GM18867 (cell line): ENCODE data around the gene PCDH9.

Source experiments
- ATAC-seq: cut with Tn5 transposase; IDR thresholded peaks from one replicate; pipeline ENCODE4 v1.9.1; 2021; ENCODE audit warnings: mild to moderate bottlenecking, moderate library complexity; ENCODE audit not compliant: unreplicated experiment

The PCDH9 gene

DNA sequence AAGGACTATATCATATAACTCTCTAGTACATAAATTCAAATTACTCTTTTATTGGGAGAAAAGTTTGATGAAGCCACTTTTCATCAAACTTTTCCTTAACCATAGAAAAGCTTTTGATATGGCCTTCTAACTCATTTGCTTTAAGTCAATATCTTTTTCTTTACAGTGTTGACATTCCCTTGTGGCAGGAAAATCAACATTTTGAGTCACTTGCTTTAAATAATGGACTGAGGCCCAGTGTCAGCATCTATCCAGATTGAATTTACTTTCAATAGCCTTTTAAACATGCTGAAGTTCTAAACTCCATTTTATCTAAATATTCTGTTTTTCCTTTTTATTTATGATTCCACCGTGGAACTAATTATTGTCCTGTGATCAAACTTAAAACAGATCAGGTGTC, 62.7 kb downstream of the PCDH9 start:
- no peak for ATAC-seq

DNA sequence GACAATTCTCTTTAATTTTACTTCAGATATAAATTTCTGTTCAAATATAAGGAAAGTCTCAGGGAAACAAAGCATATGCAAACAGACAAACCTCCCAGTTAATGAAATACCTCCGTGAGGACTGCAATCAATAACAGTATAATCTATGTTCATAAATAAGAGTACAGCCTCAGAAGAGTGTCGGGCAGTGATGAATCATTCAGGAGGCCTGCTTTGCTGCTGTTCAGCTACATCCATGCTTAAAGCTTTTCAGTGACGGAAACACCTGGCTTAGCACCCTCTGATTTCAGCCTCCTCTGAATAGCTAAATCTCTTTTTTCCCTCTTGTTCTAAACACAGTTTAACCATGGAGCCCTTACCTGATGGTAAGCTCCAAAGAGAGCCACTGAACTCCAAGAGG, 69.0 kb downstream of the PCDH9 start:
- no peak for ATAC-seq

DNA sequence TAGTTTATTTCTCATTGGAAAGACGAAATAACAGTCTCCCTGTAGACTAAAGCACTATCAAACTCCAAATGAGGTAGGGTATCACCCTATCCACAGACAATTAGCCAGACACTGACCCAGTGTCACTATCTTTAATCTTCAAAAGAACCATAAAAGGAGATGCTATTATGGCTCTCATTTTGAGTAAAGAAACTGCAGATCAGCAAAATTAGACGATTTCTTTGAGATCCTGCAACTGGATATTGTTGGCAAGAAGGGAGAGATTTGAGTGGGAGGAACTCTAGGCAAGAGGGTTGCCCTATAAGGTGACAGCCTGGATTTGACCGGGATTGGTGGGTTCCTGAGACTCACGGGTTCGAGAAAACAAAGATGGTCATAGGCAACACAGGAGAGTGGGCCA, 71.2 kb downstream of the PCDH9 start:
- no peak for ATAC-seq

DNA sequence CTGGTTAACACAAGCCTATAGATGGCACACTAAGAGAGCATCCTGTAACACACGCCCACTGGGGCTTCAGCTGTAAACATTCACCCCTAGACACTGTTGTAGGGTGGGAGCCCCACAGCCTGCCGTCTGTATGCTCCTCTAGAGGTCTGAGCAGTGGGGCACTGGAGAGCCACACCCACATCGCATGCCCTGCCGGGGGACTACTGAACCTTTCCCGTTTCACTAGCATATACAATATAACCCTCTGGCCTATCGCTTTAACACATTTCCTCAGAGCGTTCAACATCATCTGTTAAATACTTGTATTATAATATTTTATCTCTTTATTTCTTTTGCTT, 73.4 kb downstream of the PCDH9 start:
- ATAC-seq = no peak

DNA sequence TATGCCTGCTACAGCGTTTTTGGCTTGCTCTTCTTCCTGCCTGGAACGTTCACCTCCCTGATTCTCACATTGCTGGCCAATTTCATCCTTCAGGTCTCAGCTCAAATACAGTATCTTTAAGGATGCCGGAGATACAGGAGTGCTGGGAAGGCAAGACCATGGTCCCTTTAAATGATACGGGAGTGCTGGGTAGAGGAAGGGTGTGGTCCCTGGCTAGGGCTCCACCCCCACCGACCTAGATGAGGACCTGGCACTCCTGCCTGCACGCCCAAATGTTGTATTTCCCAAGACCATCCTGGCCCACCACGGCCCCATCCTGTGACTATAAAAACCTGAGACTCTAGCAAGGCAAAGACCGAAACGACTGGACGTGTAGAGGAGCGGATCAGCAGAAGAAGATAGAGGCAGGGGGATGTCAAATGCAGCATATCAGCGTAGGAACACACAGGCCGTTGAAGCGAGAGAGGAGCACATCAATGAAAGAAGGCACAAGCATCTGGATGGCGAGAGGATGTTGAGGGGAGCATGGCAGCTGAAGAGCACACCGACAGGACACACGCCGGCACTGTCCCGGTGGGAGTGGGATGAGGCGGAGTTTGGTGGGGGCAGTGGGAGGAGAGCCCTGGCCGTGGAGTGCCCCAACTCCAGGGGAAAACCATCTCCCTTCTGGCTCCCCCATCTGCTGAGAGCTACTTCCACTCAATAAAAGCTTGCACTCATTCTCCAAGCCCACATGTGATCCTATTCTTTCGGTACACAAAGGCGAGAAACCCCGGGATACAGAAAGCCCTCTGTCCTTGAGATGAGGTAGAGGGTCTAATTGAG, 74.0 kb downstream of the PCDH9 start:
- no peak for ATAC-seq

DNA sequence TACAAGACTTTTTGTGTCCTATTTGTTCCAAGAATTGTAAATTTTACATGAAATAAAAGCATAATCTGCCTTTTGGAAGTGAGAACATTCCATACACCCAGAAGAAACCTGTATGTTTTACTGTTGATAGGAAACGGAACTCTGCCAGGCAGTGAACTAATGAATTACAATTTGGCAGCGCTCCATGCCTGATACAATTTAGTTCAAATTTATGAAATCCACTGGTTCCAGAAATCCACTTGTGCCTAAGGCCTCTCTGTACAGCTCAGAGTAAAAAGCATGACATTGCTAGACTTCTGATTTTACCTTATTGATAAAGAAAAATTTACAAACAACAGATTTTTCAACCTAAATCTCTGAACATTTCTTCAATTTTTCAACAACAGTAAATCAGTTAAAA, 78.1 kb downstream of the PCDH9 start:
- ATAC-seq = no peak

DNA sequence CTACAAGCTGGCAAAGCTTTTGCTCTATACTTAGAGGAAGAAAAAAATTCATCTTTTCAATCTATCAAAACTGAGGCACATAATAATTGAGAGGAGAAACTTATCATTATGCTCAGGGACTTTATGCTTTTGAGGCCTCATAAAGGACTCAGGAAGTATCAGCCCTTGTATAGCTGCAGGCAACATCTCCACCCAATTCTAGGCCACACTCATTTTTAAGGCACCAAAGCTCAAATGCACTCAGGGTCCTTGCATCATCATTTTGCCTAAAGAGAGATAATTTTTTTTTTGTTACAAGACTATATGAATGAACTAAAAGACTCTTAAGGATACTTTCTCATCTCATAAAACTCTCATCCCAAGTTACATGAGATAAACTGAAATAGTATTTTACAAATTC, 78.5 kb downstream of the PCDH9 start:
- no peak for ATAC-seq

DNA sequence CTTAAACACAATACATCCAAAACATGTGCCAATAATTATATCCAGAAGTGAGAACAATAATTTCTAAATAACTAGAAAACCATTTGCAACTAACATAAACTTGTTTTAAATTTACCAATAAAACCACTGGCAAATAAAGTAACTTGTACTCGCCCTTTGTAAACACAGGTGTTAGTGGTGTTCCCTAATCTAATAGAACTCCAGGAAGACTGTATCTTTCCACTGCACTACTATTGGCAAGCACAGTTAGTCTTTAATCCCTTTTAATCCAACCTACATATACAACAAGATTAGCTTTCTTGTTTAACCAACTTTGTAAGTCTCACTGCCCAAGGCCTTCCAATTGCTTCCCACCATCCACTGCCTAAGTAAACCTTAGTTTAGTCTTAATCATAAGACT, 79.5 kb downstream of the PCDH9 start:
- no peak for ATAC-seq

DNA sequence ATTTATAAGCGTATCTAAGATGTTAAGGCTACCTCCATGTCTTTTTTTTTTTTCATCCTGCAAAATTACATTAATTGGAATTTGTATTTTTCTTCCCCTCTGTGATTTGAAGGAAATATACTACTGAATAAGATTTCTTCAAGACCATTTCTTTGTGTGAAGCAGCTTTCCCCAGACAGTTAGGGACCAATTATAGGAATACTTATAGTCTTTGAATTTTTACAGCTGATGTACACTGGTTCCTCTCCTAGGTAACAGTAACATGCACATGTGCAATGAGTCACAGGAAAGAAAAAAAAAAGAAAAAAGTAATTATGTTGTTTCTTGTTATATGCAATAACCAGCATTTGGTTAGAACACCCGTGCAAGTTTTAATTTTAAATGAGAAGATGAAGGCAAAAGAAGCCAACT, 82.0 kb downstream of the PCDH9 start:
- no peak for ATAC-seq

DNA sequence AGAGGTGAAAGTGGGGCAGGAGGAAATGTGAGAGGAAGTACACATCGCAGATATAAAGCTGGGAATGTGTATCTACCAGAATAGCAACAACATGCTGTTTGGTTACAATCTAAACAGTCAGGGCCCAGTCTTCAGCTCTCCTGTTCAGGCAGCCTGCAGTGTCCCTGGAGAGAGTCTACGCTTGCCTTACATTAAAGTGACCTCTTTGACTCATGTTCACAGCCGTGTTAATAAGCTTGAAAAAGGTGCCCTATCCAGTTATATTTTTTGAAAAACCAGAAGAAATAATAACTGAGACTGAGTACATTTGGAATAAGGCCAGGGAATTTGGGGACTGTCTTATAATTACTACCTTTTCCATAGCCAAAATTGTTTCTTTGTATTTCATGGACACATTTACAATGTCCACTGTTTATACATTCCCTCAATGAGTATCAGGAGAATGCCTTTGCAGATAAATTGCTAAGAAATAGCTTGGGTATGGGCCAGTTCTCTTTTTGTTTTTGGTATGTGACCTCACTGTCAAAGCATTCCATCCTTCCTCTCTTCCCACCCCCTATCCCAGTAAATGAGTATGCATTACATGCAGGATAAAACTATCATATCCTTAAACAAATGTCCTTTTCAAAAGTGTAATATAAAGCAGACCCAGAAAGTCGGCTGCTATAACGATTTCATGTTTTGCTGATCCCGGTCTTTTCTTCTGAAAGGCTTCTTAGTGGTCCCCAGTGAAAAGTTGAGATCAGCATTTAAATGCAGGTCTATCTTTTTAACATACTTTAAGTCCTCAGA, 82.6 kb downstream of the PCDH9 start:
- ATAC-seq = no peak

DNA sequence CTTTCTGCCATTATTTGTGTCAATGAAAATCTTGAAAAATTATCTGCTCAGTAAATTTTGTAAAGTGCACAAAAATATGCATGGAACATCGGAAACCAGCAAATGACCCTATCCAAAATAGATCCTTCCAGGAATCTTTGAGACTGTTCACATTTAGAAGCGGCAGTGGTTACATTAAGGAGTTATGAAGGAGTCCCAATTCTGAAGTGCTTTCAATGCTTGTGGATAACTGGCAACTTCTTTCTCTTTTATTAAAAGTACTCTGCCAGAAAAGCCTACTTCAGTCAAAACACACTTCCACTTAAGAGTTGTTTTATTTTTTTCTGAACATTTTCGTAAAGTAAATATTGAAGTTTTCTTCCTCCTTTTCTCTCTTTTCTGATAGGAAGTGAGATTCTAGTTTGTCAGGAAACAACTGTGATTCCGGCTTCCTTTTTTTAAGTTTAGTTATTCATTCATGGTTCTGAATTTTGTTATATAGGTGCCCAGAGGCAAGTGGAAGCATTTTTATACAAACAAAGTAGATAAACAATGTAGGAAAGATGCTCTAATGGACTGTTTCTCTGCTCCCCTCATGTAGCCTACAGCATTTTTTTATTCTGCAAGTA, 83.5 kb downstream of the PCDH9 start:
- ATAC-seq = no peak

DNA sequence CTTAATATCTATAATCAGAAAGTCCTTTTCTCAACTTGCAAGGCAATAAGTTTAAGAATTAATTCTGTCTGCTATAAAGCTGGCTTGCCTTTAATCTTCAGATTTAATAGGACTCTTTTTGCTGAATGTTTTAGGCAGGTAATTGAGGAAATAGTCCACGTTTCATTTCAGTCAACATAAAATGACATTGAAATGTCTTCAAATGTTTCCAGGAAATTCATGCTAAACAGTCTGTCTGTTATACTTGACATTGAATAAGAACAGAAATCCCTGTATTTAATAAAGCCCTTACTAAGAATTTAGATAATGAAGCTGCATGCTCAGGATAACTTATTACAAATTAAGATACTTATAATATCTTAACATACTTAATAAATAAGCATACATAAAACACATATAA, 84.2 kb downstream of the PCDH9 start:
- no peak for ATAC-seq

DNA sequence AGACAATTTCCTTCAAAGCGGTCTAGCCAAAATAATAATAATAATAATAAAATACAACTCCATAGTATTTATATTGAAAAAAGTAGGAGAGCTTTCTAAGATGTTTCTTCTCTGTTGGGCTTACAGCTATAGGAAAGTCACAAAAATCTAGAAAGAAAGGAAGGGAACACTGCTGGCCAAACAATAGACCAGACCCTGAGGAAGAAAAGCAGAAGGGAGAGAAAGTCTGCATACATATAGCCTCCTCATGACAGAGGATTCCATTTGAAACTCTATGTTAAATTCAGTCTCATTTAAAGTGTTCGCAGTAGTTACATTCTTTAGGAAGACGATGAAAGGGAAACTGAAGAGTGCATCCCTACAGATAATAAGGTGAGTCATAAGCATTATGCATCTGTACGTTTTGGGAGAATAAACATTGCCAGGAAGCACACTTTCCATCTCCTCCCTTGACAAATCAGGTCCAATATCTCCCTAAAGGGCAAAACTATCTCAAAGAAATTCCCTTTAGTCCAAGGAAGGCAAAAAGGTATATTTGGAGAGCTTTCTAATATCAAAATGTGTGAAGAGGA, 86.5 kb downstream of the PCDH9 start:
- no peak for ATAC-seq

DNA sequence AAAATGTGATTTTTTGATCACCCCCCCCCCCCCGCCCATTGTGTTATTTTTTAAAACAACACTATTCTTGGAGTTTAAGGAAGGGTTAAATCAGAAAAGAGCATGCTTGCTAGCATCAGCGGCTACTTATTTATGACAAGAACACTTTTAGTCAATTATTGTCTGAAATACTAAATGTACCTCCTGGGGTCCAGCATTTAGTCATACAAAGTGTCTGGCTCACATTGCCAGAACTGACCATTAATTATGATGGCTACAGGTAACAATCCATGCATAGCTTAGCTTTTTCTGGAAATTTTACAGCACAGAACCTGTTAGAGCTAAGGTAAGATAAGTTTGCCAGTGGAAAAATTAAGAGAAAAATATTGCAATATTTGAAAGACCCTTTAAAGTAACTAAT, 90.1 kb downstream of the PCDH9 start:
- ATAC-seq = no peak

DNA sequence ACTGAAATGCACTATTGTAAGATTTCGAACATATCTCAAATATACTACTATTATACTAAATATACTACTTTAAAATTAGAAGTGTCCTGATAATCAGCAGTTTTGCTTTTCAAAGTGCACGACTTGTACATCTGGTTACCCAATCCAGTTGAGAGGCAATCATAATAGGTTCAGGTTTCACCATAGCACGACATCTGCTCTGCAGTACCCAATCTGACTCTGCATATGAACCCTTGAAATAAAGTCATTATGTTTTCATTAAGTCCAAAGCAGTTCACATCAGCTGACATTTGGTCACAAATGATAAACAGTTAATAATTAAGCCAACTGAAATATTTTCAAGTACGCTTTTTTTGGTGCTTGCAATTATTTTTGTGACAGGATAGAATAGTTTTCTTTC, 90.6 kb downstream of the PCDH9 start:
- ATAC-seq = no peak

DNA sequence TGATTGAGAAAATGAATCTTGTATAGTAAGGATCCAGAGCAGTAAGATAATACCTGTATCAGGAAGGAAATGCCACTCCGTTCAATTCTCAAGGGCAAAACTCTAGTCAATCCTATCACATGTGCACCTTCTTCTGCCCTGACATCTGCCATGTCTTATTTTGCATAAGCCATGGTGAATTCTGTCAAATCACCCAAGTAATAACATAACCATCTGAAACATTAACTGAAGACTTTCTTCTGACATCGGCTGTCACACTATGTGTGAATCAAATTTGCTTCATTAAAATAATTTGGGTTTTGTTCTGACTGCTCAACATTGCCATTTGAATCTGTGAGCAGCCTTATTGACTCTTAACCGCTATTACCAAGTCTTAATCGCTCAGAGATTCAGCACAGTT, 91.2 kb downstream of the PCDH9 start:
- ATAC-seq = no peak

DNA sequence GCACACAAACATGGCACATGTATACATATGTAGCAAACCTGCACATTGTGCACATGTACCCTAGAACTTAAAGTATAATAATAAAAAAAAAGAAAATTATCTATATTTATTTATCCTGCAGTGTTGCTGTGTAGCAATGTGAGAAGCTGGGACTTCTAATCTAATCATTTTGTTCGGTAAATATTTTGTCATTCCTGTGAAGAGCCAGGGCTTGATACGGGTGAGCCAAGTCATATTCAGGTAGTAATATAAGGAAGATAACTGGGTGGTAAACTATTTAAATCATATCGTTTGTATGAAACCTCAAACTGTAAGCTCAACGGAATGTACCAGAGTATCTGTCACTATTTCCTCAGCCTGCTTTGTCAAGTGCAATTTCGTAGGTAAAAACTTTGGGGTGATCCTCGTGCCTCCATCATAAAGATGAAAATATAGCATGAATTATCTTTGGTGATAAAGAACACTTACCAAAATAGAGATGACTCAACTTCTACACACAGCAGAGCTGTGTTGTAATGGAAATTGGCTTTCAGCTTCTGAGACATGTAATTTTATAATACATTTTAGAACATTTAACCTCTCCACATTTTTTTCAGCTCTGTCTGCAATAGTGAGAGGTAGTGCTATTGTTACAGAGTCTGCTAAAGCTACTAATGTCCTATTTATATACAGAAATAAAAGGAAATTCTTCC, 92.9 kb downstream of the PCDH9 start:
- ATAC-seq = no peak

DNA sequence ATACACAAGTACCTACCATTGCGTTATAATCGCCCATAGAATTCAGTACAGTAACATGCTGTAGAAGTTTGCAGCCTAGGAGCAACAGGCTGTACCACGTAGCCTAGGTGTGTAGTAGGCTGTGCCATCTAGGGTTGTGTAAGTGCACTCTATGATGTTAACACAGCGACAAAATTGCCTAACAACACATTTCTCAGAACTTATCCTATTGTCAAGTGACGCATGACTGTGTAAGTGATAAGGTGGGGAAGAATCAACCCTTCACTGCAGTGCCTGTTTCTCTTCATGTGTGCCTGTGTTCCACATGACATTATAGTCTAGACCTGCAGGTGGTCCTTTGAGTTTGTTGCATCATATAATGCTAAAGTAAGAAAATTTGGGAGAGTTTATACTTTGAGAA, 94.0 kb downstream of the PCDH9 start:
- no peak for ATAC-seq

DNA sequence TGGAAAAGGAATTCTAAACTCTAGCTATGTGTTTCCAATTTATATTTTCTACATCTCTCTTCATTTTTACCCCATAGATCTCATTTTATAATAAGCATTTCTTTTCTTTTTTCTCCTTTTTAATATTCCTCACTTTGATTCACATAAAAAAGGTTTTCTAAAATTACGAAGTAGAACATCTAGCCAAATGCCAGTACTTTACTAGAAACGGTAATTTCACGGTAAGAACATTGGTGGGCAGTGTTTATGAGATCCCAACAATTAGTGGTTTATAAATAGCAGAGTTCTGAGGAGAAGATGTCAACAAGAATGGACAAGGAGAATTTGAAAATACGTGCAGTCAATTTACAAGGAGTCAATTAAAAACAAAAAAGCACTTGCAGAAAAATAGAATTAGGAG, 94.8 kb downstream of the PCDH9 start:
- no peak for ATAC-seq

DNA sequence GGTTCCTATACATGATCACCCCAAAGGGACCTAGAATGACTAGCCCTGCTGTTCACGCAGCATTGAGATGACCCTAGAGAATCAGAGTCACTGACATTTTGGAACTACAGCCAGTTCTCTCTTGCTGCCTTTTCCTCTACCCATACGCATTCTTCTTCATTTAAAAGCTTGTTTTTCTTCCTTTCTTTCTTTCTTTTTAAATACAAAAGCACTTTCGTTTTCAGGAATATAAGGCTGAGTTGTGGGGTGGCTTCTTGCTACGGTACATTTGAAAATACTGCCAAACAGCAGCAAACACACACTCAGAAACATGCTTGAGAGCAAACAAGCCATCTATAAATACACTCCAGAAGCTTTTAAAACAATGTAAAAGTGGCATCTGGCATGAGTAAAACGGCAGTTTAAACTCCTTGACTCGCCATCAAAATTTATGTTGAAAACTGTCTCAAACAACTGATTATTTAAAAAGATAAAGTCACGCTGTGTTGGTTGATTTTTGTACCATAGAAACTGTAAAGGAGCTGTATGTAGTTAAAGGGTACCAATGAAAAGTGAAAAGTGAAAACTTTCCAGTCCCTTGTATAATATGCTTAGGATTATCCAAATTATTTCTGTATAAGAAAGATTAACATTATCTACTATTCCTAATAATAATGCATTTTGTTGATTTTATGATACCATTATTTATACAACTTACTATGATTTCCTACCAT, 95.6 kb downstream of the PCDH9 start:
- ATAC-seq = no peak

DNA sequence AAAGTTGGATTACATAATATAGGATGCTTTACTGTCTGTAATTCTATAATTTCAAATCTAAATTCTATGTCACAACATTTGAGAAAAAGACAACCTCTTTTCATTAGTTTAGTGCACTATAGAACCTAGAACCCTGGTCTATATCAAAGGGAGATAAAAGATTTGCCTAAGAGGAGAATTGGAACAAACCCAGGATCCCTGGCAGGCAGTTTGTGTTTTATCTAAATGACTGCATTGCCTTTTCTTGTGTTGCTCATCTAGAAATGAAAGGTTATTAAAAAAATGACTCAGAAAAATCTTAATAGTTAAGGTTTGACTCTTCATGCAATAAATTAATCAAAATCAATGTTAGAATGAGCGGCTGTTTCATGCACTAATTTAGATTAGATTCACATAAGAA, 96.7 kb downstream of the PCDH9 start:
- ATAC-seq = no peak
